Kidney (tissue), 14 donors: Measurements from ENCODE around the gene NRXN2. TPM values are rescaled to one million over a fixed set of nuclear protein-coding genes. Genes with fewer than 3 reads are reported as not detected.

Experiments
- DNase-seq, 5 donors: peaks; one replicate each; pipeline ENCODE4 v3.0.0-alpha.2; 2013 to 2020
- FAIRE-seq: peaks from 2 replicates; lab custom pipeline; 2012; peaks lifted over from hg19 to GRCh38; lab: Jason Lieb, UNC
- H3K27ac ChIP-seq, 2 donors: one replicate each; pipeline ENCODE4 v1.7.0; 2013; ENCODE audit warnings: low read depth in 2 of 2, low read length in 2 of 2, inconsistent platforms in 1 of 2
- H3K27me3 ChIP-seq: one replicate; pipeline ENCODE4 v1.7.1; 2013; ENCODE audit warnings: low read length, inconsistent platforms; ENCODE audit not compliant: control insufficient read depth, insufficient read depth
- H3K36me3 ChIP-seq, 3 donors: one replicate each; pipeline versions ENCODE4 v1.7.0 to v1.7.1; 2013; ENCODE audit warnings: low read length in 3 of 3, control low read depth in 1 of 3, inconsistent platforms in 1 of 3; ENCODE audit not compliant: insufficient read depth in 3 of 3, control insufficient read depth in 2 of 3
- H3K4me1 ChIP-seq, 3 donors: one replicate each; pipeline versions ENCODE4 v1.7.0 to v1.7.1; 2013; ENCODE audit warnings: low read length in 3 of 3, inconsistent platforms in 1 of 3, low read depth in 1 of 3; ENCODE audit not compliant: control insufficient read depth in 2 of 3, insufficient read depth in 2 of 3
- H3K4me3 ChIP-seq, 3 donors: one replicate each; pipeline versions ENCODE4 v1.7.0 to v1.8.1; 2013; ENCODE audit warnings: low read length in 3 of 3, control low read depth in 1 of 3, inconsistent platforms in 1 of 3
- H3K9ac ChIP-seq, 3 donors: one replicate each; pipeline versions ENCODE4 v1.7.0 to v1.7.1; 2013; ENCODE audit warnings: low read length in 3 of 3, control low read depth in 1 of 3, inconsistent platforms in 1 of 3
- H3K9me3 ChIP-seq, 3 donors: one replicate each; pipeline versions ENCODE4 v1.7.0 to v1.7.1; 2013; ENCODE audit warnings: low read length in 3 of 3, control low read depth in 1 of 3, inconsistent platforms in 1 of 3; ENCODE audit not compliant: control insufficient read depth in 2 of 3, insufficient read depth in 1 of 3
- intact Hi-C: fragments of 100-400 bp; cut with DNase I; formaldehyde crosslinking; loops from one replicate; pipeline ENCODE4 v1.11.1; 2022
- polyA plus RNA-seq: library from polyadenylated mRNA; stranded (reverse); fragments of 350-450 nt; fragmentation: Illumina TruSeq; extraction: RNeasy Lipid Tissue Mini Kit (QIAGEN cat#74804); gene quantifications from one replicate; pipeline ENCODE4 v1.2.3, GENCODE V29; 2014; ENCODE audit warnings: low read depth, low replicate concordance; ENCODE audit not compliant: insufficient read depth
- total RNA-seq: library from RNA; stranded (reverse); fragmentation: NEBNext Ultra II Directional; extraction: Animal tissue kit (Norgen Biotek cat#: 25700); gene quantifications from one replicate; pipeline ENCODE4 v1.2.1, GENCODE V29; 2021
- TF ChIP-seq, protein P1 (sequence below): IDR thresholded peaks from 3 replicates; pipeline ENCODE4 v1.5.1; 2012; ENCODE audit warnings: mild to moderate bottlenecking, moderate library complexity, borderline replicate concordance; ENCODE audit not compliant: insufficient read depth; ENCODE audit errors: extremely low read depth
- donor health status: control.
- donor health status: control.
- donor health status: control.
- donor health status: control.
- donor health status: control.
- donor health status: DM: yes; HTN: yes; CAD: no.
- donor health status: Normal renal cell carcinoma (clear cell type).

The NRXN2 gene
- total and polyA plus RNA-seq, 2 donors from 2014 or later: 13.3 to 22.0 TPM

DNA sequence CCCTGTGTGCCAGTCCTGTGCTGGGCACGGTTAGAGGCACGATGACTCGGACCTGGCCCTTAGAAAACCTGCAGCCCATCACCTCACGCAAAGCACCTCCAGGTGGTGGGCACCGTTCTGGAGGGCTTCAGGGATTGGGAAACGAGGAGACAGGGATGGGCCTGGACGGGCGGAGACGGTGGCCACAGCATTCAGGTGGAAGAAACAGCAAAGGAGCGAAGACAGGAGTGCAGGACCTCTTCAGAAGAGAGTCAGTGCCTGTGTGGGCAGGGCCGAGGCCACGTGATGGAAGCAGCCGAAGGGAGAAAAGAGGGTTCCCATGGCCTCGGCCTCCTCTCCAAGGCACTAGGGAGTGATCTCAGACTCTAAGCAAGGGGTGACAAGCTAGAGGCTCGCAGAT is 140.1 kb downstream of the NRXN2 start:
- Histone ChIP-seq H3K9me3 (peaks cover 0 to 2% (median 0%) of the 10 kb centered on the region in 3 donors), H3K4me3 (no peak overlapping the region), H3K36me3 (no peaks in the 10 kb centered on the region), H3K27me3 (no peaks in the 10 kb centered on the region), H3K27ac (no peak overlapping the region), H3K9ac (no peak overlapping the region), H3K4me1 (peaks cover 0 to 18% (median 14%) of the 10 kb centered on the region in 3 donors)
- intact Hi-C loops: no loop called here
- DNase-seq: peak in 1 of 5 donors; percentile 45
- TF ChIP-seq, protein P1, sequence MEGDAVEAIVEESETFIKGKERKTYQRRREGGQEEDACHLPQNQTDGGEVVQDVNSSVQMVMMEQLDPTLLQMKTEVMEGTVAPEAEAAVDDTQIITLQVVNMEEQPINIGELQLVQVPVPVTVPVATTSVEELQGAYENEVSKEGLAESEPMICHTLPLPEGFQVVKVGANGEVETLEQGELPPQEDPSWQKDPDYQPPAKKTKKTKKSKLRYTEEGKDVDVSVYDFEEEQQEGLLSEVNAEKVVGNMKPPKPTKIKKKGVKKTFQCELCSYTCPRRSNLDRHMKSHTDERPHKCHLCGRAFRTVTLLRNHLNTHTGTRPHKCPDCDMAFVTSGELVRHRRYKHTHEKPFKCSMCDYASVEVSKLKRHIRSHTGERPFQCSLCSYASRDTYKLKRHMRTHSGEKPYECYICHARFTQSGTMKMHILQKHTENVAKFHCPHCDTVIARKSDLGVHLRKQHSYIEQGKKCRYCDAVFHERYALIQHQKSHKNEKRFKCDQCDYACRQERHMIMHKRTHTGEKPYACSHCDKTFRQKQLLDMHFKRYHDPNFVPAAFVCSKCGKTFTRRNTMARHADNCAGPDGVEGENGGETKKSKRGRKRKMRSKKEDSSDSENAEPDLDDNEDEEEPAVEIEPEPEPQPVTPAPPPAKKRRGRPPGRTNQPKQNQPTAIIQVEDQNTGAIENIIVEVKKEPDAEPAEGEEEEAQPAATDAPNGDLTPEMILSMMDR: no peak
- FAIRE-seq: no peak

DNA sequence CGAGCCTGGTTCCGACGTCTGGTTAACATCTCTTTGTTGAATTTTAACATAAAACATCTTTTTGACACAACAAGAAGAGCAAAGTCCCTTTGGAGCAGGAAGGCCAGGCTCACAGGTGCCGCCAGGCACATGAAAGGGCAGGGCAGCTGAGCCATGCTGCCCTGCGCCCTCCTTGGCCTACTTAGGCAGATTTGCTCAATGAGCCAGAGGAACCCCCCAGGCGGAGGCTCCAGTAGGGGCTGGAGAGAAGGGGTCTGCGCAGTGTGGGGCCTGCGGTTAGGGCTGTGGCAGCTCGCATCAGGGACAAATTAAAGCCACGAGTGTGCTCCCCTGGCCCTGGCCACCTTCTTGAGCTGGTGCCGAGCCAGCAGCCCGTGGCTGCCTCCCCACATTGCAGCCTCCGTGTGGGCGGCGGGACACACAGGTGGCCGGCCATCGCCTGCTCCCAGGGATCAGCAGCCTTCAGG is 141.9 kb downstream of the NRXN2 start:
- TF ChIP-seq, protein P1: no peak
- H3K4me1 ChIP-seq: peaks cover 0 to 18% (median 14%) of the 10 kb centered on the region in 3 donors
- no peak overlapping the region for H3K4me3 ChIP-seq
- intact Hi-C loops: no loop called here
- H3K36me3 ChIP-seq: no peaks in the 10 kb centered on the region
- DNase-seq: no peak
- H3K9ac ChIP-seq: no peak overlapping the region
- FAIRE-seq: peak; percentile 29
- peak overlapping the region; percentile 69 to 84 for H3K27ac ChIP-seq
- no peaks in the 10 kb centered on the region for H3K9me3 ChIP-seq
- H3K27me3 ChIP-seq: no peaks in the 10 kb centered on the region

DNA sequence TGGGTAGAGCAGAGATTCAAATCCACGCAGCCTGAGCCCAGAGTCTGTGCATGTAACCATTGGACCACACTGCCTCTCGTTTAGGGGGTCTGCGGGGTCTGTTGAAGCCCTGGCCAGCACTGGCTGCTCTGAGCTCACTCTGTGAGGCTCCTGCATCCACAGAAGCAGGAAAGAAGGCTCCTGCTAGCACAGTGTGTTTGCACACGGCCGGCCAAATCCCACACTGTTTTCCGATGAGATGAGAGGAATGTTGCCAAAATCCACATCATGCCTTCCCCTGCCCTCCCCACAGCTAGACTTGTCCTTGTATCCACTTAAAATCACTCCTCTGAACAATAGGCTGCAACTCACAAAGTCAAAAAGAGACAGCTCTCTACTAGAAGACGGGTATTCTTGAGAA is 142.6 kb downstream of the NRXN2 start:
- FAIRE-seq: no peak
- Histone ChIP-seq H3K36me3 (no peaks in the 10 kb centered on the region), H3K27me3 (no peaks in the 10 kb centered on the region), H3K4me1 (peaks cover 0 to 18% (median 14%) of the 10 kb centered on the region in 3 donors), H3K9me3 (no peaks in the 10 kb centered on the region), H3K4me3 (peak overlapping the region in 1 of 3 donors; percentile 41), H3K27ac (peak overlapping the region; percentile 48 to 71), H3K9ac (no peak overlapping the region)
- TF ChIP-seq, protein P1: no peak
- peak in 1 of 5 donors; percentile 6 for DNase-seq
- intact Hi-C loops: no loop called here

DNA sequence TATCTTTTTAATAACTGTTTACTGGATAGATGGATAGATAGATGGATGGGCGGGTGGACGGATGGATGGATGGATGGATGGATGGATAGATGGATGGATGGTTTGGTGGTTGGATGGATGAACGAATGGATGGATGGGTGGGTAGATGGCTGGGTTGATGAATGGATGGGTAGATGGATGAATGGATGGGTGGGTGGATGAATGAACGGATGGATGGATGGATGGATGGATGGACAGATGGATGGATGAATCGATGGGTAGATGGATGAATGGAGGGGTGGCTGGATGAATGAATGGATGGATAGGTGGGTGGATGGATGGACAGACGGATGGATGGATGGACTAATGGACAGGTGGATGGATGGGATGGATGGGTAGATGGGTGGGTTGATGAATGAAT is 145.8 kb downstream of the NRXN2 start:
- Histone ChIP-seq H3K27ac (no peak overlapping the region), H3K4me1 (peaks cover 0 to 16% (median 13%) of the 10 kb centered on the region in 3 donors), H3K9me3 (no peaks in the 10 kb centered on the region), H3K36me3 (no peaks in the 10 kb centered on the region), H3K9ac (no peak overlapping the region), H3K4me3 (no peak overlapping the region), H3K27me3 (no peaks in the 10 kb centered on the region)
- intact Hi-C loops: no loop called here
- TF ChIP-seq, protein P1: no peak
- no peak for DNase-seq
- no peak for FAIRE-seq
